HG02759 (cell line): Measurements from ENCODE around the gene KEAP1.

Source experiments
- ATAC-seq: cut with Tn5 transposase; IDR thresholded peaks from one replicate; pipeline ENCODE4 v1.9.1; 2021; ENCODE audit warnings: mild to moderate bottlenecking, moderate library complexity; ENCODE audit not compliant: unreplicated experiment

KEAP1 gene

GRCh38 chr19:10452726-10453618, 50.2 kb downstream of the KEAP1 start:
- no peak for ATAC-seq

DNA sequence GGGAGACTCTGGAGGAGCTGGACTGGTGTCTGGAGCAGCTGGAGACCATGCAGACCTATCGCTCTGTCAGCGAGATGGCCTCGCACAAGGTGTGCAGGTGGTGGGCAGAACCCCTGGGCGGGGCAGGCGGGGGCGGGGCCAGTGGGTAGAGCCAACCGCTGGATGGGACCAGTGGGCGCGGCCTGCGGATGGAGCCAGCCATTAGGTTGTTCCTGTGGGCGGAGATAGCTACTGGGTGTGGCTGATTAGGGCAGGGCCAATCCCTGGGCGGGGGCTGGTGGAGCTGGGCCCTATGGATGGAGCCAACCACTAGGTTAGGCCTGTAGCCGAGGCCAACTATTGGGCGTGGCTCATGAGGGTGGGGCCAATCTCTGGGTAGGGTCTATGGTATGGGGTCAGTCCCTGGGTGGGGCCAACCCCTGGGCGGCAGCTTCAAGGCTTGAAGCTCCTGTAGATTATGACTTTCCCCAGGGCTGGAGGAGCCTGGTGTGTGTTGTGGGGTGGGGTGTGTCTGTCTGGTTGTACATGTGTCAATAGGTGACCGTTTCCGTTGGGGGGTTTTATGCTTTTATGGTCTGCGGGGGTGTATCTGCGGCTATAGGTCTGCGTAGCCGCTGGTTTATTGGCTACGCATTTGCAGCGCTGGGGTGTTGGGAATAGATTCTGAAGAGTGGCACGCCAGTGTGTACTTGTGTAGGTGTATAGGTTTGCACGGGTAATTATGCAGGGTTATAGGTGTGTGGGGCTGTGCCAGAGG, 52.1 kb downstream of the KEAP1 start:
- no peak for ATAC-seq

DNA sequence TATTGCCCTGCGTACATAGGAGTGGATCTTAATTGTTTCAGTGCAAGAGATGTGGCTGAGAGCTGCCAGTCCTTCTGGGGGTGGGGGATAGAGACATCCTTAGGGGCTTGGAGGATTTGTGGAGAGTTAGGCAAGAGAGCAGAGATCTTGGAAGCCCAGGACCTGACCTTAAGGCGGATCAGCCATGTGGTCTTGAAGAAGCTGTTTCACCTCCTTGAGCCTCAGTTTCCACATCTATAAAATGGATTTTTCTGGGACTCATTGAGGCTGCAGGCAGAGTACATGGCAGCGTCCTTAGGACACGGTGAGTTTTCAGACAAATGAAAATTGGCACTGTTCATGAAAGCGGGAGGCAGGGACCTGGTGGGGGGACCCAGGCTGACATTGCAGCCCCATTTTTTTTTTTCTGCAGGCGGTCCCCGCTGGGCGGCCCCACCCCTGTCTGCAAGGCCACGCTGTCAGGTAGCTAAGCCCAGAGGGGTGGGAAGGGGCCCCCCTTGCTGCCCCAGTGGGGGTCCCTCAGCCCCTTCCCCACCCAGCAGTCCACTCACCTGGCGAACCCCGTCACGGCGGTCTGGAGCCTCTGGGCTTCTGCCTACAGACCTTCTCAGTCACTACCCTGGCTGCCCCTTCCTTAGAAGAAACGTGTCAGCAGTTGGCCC, 52.8 kb downstream of the KEAP1 start:
- no peak for ATAC-seq

DNA sequence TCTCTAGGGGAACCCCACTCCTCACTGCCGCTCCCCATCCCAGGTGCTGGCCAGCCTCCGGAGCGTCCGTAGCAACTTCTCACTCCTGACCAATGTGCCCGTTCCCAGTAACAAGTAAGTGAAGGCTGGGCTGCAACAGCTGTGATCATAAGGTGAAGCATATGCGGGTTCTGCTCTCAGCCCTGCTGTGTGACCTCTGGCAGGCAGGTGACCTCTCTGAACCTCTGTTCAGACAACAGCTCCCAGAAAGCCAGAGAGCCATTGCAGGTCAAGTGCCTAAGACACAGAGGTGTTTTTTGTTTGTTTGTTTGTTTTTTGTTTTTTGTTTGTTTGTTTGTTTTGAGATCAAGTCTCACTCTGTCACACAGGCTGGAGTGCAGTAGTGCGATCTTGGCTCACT, 54.1 kb downstream of the KEAP1 start:
- no peak for ATAC-seq

- ATAC-seq = no peak
Measured at GRCh38 chr19:10442698-10443097, 60.5 kb downstream of the KEAP1 start.

GRCh38 chr19:10439588-10439987, 63.6 kb downstream of the KEAP1 start:
- no peak for ATAC-seq
